Fibroblast of pulmonary artery (primary cell): Measurements from ENCODE around the gene NEK7.

Experiments used
- DNase-seq: peaks from one replicate; pipeline ENCODE4 v3.0.0-alpha.2; 2010; ENCODE audit warnings: low read depth
- H3K4me3 ChIP-seq: replicated peaks from 2 replicates; pipeline ENCODE4 v1.5.1; 2011; ENCODE audit warnings: low read depth, mild to moderate bottlenecking, control low read depth, low read length, moderate library complexity
- TF ChIP-seq, protein P1 (sequence below): IDR thresholded peaks from 2 replicates; pipeline ENCODE4 v1.5.1; 2011; ENCODE audit warnings: mild to moderate bottlenecking, control low read depth, low read length, inconsistent platforms; ENCODE audit errors: missing control alignments

Gene NEK7

DNA sequence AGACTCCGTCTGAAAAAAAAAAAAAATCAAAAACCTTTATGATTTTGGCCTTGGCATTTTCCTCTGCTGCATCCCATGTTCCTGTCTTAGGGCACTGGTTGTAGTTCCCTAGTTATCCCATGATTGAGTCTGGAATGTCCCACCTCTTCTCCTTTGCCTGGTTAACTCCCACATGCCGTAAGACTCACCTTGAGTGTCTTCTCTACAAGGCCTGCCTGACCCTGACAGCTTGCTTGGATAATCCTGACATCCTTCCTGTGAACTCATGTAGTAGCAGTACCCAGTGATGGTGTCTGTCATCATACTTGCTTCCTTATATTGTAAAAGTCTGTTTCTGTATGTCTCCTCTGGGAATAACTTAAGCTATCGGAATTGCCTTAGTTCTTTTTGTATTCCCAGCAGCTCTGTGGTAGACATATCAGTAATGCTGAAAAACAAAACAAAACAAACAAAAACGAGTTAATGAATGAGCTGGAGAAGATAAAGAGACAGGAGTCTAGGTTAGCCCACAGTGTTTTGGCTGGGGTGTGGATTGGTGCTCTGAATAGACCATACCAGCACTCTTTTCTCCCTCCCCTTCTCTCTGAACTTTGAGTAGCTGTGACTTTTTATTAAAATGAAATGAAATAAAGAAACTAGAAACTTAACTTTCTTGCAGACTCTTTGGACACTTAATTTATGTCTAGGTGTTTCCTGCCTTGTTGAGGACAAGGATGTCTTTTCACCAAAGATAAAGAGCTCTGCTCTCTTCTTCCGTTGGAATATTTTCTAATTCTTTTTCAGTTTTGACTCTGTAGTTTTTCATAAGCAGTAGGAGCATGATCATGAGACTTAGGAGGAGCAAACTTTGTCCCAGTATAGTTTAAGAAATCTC is 15.1 kb downstream of the NEK7 start:
- H3K4me3 ChIP-seq, result no peak overlapping the region

DNA sequence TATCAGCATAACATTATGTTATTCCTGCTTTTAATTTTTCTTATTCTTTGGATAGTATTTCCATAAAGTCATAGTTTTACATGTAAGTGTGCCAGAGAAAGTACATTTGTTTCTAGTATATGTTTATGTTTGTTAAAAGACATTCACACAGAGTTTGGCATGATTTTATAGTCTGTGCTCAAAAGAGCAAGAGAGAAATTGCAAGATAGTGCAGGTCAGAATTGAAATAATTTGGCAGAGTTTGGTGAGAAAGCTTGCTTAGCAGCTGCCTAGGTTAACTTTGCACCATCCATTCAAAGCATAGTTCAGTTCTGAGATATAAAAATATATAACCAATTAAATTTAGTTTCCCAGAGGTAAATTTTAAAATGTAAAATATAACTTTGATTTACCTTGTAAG is 17.0 kb downstream of the NEK7 start:
- no peak for DNase-seq
- TF ChIP-seq, protein P1, sequence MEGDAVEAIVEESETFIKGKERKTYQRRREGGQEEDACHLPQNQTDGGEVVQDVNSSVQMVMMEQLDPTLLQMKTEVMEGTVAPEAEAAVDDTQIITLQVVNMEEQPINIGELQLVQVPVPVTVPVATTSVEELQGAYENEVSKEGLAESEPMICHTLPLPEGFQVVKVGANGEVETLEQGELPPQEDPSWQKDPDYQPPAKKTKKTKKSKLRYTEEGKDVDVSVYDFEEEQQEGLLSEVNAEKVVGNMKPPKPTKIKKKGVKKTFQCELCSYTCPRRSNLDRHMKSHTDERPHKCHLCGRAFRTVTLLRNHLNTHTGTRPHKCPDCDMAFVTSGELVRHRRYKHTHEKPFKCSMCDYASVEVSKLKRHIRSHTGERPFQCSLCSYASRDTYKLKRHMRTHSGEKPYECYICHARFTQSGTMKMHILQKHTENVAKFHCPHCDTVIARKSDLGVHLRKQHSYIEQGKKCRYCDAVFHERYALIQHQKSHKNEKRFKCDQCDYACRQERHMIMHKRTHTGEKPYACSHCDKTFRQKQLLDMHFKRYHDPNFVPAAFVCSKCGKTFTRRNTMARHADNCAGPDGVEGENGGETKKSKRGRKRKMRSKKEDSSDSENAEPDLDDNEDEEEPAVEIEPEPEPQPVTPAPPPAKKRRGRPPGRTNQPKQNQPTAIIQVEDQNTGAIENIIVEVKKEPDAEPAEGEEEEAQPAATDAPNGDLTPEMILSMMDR, result no peak
- H3K4me3 ChIP-seq, result no peak overlapping the region

More for the DNA sequence above, 15.1 kb downstream of the NEK7 start:
- DNase-seq, result no peak
- TF ChIP-seq, protein P1, result no peak

DNA sequence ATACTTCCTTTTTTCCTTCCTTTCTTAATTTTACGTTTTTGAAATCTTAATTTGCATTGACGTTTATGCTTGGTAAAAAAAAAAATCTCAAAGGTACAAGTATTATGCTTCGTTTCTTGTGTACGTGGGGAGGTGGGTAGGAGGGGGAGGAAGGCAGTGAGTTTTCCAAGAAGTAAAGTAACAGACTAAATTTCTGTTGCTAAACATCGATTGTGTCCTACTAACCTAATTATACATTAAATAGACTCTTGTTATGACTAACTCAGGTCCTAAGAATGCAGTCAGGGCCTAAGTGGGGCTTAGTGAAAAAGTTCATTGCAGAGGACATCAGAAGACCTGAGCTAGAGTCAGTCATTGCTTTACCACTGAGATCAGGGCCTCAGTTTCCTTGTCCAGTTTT is 17.5 kb downstream of the NEK7 start:
- TF ChIP-seq, protein P1, result no peak
- no peak for DNase-seq

DNA sequence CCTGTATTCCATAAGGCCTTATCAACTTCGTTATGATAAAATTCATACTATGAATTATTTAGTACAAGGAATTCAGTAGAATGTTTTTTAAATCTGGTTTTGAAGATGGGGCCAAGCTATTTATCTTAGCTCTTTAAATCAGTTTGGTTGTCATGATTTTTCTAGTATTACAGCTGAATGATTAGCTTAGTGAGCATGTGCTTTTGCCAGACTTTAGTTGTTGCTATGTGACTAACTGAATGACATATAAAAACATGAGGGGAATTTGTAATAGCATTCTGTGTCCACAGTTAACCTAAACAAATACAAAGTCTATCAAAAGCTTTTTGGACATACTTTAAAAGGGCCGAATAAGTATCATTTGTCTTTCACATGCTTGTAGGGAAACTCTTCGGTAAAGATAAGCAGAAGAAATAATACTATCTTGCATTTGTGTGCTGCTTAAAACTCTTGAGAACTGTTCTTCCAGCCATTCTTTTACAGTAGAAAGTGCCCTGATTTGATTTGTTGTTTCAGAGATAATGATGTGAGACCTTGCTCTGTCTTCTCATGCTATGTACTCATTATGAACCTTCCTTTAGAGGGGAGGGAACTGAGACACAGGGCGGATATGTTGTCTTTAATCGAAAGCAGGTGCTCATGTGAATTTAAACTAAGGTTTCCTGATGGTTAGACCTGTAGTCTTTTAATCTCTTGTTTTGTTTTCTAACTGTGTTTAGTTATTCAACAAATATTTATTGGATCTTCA is 18.8 kb downstream of the NEK7 start:
- TF ChIP-seq, protein P1, result no peak
- H3K4me3 ChIP-seq, result no peak overlapping the region

More for the DNA sequence above, 17.5 kb downstream of the NEK7 start:
- H3K4me3 ChIP-seq, result no peak overlapping the region

DNA sequence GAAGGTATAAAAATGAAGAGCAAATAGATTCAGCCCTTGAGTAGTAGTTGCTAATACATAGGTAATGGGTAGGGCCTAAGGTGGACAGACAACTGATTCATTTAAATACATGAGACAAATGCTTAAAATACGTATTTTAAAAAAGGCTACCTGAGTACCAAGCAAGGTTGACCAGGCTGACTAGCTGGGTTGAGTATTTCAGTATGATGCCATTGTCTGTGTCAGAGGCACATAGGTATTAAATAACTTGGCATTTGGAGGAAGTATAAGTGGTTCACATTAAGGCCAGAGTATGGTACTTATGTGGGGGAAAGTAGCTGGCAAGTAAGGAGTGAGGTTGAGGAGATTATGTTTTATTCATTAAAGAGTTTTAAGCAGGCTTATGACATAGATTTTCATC is 19.4 kb downstream of the NEK7 start:
- no peak for DNase-seq
- TF ChIP-seq, protein P1, result no peak
- no peak overlapping the region for H3K4me3 ChIP-seq

More for the DNA sequence above, 18.8 kb downstream of the NEK7 start:
- peak; percentile 62 for DNase-seq

DNA sequence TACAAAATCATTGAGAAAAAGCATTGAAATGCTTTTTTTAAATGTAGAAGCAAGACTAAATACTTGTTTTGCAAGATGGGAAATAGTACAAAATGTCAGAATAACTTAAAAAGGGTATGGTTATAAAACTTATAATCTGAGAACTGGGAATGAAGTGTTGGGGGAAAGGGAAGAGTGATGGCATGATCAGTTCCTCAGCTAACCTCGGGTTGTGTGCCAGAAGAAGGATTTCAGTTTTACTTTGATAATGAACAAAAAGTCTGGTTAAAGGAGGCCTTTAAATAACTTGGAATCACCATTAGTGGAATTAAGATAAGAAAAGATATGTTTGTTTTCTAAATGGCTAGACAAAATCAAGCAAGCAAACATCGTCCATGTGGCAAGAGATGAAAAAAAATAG is 20.7 kb downstream of the NEK7 start:
- no peak for DNase-seq
- no peak overlapping the region for H3K4me3 ChIP-seq
- TF ChIP-seq, protein P1, result no peak
